ENCODE results near the gene ENPP3. TPM values are rescaled to one million over a fixed set of nuclear protein-coding genes. Genes with fewer than 3 reads are reported as not detected.

ENPP3 gene
- total RNA-seq, 2 donors from 2014 or later: 2.2 to 25.0 TPM

- H3K4me1 ChIP-seq (replicated peaks): no peaks in the 10 kb centered on the region
- WGBS: 56% methylated on average over 6 of the region's 6 CpGs
- no peak overlapping the region for H3K4me3 ChIP-seq
- no peaks in the 10 kb centered on the region for H3K27me3 ChIP-seq (replicated peaks; ENCODE audit: insufficient read depth)
- no peaks in the 10 kb centered on the region for H3K9me3 ChIP-seq
- TF ChIP-seq POLR2AphosphoS5 (IDR thresholded peaks at IDR 0.05): no peak
- no peak for TF ChIP-seq CTCF (IDR thresholded peaks at IDR 0.05)
- TF ChIP-seq POLR2A (IDR thresholded peaks at IDR 0.05): no peak
- intact Hi-C loops (cut with DNase I): no loop called here
- H3K36me3 ChIP-seq: no peaks in the 10 kb centered on the region
- DNase-seq (ENCODE audit: low spot score): no peak
- no peak overlapping the region for H3K27ac ChIP-seq
These were observed 124.1 kb downstream of the ENPP3 start for GRCh38 chr6:131761060-131761761.

- Histone ChIP-seq H3K27me3 (replicated peaks; ENCODE audit: insufficient read depth) (no peaks in the 10 kb centered on the region), H3K27ac (no peak overlapping the region), H3K4me1 (replicated peaks) (no peaks in the 10 kb centered on the region), H3K9me3 (no peaks in the 10 kb centered on the region), H3K36me3 (no peaks in the 10 kb centered on the region), H3K4me3 (no peak overlapping the region)
- 82% methylated on average over 1 of the region's 1 CpG for WGBS
- TF ChIP-seq CTCF (IDR thresholded peaks at IDR 0.05) (no peak), POLR2A (IDR thresholded peaks at IDR 0.05) (no peak), POLR2AphosphoS5 (IDR thresholded peaks at IDR 0.05) (no peak)
- DNase-seq (ENCODE audit: low spot score): no peak
- intact Hi-C loops (cut with DNase I): no loop called here
These were observed 124.6 kb downstream of the ENPP3 start for GRCh38 chr6:131761762-131762067.

GRCh38 chr6:131762984-131763383, 125.9 kb downstream of the ENPP3 start:
- Histone ChIP-seq H3K27ac (no peak overlapping the region), H3K4me1 (replicated peaks) (no peaks in the 10 kb centered on the region), H3K36me3 (no peaks in the 10 kb centered on the region), H3K4me3 (no peak overlapping the region), H3K9me3 (no peaks in the 10 kb centered on the region), H3K27me3 (replicated peaks; ENCODE audit: insufficient read depth) (no peaks in the 10 kb centered on the region)
- intact Hi-C loops (cut with DNase I): no loop called here
- 94% methylated on average over 2 of the region's 2 CpGs for WGBS
- DNase-seq (ENCODE audit: low spot score): no peak
- no peak for TF ChIP-seq POLR2AphosphoS5 (IDR thresholded peaks at IDR 0.05)
- TF ChIP-seq POLR2A (IDR thresholded peaks at IDR 0.05): no peak
- TF ChIP-seq CTCF (IDR thresholded peaks at IDR 0.05): no peak

- H3K4me3 ChIP-seq: no peak overlapping the region
- H3K27ac ChIP-seq: no peak overlapping the region
- TF ChIP-seq POLR2AphosphoS5 (IDR thresholded peaks at IDR 0.05) (no peak), POLR2A (IDR thresholded peaks at IDR 0.05) (no peak), CTCF (IDR thresholded peaks at IDR 0.05) (no peak)
- no peaks in the 10 kb centered on the region for H3K36me3 ChIP-seq
- 97% methylated on average over 1 of the region's 1 CpG for WGBS
- H3K4me1 ChIP-seq (replicated peaks): no peaks in the 10 kb centered on the region
- no peak for DNase-seq (ENCODE audit: low spot score)
- no peaks in the 10 kb centered on the region for H3K9me3 ChIP-seq
- intact Hi-C loops (cut with DNase I): no loop called here
- H3K27me3 ChIP-seq (replicated peaks; ENCODE audit: insufficient read depth): no peaks in the 10 kb centered on the region
These were observed 126.6 kb downstream of the ENPP3 start for GRCh38 chr6:131763749-131764148.

- intact Hi-C loops (cut with DNase I): no loop called here
- Histone ChIP-seq H3K27me3 (replicated peaks; ENCODE audit: insufficient read depth) (no peaks in the 10 kb centered on the region), H3K4me3 (no peak overlapping the region), H3K36me3 (no peaks in the 10 kb centered on the region), H3K4me1 (replicated peaks) (no peaks in the 10 kb centered on the region), H3K27ac (no peak overlapping the region), H3K9me3 (no peaks in the 10 kb centered on the region)
- TF ChIP-seq POLR2AphosphoS5 (IDR thresholded peaks at IDR 0.05): no peak
- no peak for TF ChIP-seq POLR2A (IDR thresholded peaks at IDR 0.05)
- no peak for TF ChIP-seq CTCF (IDR thresholded peaks at IDR 0.05)
- DNase-seq (ENCODE audit: low spot score): no peak
- 83% methylated on average over 4 of the region's 4 CpGs for WGBS
These were observed 127.2 kb downstream of the ENPP3 start for GRCh38 chr6:131764350-131764749.
